Measurements from ENCODE around the gene GRIK5. TPM values are rescaled to one million over a fixed set of nuclear protein-coding genes. Genes with fewer than 3 reads are reported as not detected.
"Not testable (repeated sequence)": the region's sequence is repeated elsewhere in the genome, so short reads cannot be mapped to it uniquely, and the experiment has no call there.

Gene GRIK5
- total RNA-seq, 1 donor, result 22.1 TPM

DNA sequence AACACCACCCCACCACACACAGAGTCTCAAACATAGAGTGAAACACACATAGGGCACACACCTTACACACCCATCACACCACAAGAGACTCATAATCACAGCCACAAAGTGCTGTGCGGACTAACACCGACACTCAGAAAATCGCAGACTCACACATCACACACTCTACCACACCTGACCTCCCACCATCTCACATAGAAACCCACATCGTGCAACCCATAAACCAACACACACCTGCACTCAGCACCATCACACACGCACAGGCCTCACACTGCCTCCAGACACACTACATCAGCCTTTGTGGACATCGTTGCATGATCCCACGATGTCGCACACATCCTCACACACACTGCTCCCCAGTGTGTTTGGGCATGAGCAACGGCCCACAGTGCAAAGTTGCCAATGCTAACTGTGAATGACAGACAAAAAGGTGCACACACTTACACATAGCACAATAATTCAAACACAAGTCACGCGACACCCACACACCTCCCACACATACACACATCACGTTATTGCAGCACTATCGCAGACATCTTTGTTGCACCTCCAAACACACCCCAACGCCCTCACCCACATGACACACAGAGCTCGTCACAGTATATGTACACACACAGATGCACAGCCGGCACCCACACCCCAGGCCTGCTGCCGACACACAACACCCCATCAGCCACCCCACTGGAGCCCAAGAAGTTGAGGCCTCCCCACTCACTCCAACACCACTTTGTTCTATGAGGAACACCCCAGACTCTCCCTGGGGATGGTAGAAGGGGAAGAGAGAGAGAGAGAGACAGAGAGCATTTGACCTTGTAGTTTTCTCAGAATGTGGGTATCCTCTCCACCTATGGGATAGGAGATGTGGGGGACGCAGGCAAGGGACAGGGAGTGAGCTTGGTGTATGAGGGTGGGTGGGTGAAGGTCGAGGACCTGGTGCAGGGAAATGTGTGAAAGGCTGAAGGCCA, 74.7 kb downstream of the GRIK5 start:
- DNase-seq (ENCODE audit: low read depth in 2 of 3, low spot score in 2 of 3), result no peak

DNA sequence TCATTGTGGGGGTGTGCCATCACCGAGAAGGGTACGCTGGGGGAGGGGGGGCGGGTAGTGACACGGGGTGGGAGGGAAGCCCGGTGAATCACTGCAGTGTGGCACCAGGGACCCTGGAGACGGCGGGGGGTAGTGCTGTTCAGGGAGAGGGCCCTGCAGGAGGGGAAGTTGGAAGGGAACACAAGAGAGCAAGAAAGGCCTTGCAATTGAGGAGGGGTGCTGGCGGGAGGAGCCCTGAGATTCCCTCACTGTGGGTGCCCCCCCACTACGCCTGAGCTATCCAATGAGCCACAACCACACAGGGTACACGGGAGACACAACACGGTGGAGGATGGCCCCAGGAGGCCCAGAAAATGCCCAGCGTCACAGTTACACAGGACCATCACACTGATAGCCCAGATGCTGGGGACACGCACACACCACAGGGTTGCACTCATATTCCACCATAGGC, 75.5 kb downstream of the GRIK5 start:
- DNase-seq (ENCODE audit: low read depth in 2 of 3, low spot score in 2 of 3), result peak in 2 of 3 donors; percentile 56 to 73

DNA sequence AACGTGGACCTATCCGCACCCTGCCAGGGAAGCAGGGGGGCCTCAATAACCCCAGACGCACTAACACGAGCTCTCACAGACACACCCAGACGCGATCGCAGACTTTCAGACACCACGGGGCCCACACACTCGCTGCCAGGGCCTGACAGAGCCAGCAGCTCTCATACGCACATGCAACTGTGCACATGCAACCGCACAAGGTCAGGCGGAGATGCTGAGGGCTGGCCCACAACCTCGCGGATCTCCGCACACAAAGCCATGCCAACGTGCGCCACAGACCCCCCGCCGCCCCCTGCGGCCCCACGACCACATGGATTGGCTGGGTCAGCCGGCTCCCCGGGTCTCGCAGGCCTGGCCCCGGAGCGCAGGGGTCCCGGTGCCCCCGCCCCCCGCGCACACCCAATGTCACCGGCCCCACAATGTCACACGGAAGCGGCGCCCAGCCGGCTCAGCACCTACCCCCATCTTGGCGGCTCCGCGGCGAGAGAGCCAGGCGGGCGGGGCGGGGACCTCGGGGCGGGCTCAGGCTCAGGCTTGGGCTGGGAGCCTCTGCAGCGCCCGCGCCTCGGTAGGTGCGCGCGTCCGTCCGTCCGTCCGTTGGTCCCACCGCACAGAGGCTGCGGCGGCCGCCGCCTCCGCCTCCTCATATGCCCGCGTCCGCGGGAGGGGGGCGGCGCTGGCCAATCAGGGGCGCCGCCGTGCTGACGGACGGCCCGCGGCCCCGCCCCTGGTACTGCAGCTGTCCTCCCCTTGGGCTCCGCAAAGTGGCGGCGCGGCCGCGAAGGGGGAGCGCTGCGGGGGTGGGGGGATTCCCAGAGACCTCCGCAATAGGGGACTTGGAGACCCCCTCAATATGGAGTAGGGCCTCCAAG, 76.2 kb downstream of the GRIK5 start, which contains the start of gene ATP1A3:
Gene ATP1A3 (minus strand): TSS at position 619 of the 872 bp plus-strand sequence. CDS start 154 bp downstream, at position 465.
- DNase-seq (ENCODE audit: low read depth in 2 of 3, low spot score in 2 of 3), result peak; percentile 24 to 71 (median 62)

GRCh38 chr19:41991925-41992569, 78.0 kb downstream of the GRIK5 start:
- not testable (repeated sequence) for DNase-seq (ENCODE audit: low read depth in 2 of 3, low spot score in 2 of 3)

DNA sequence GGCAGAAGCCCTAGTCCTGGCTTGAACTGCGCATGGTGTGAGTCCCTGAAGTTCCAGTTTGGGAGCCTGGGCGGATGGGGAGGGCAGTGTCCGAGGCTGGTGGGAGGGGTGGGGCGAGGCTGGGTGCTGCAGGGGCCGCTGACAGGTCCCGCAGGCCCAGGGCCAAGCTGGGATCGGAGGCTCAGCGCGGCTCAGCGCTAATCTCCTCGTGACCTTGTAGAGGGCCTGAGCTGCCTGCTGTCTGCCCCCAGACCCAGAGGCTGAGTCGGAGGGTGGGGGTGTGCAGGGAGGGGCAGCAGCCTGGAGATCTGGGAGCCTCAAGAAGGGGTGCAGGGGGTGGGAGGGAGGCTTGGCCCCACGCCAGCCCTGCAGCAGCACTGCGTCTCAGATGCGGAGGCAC, 79.0 kb downstream of the GRIK5 start:
- no peak for DNase-seq (ENCODE audit: low read depth in 2 of 3, low spot score in 2 of 3)

DNA sequence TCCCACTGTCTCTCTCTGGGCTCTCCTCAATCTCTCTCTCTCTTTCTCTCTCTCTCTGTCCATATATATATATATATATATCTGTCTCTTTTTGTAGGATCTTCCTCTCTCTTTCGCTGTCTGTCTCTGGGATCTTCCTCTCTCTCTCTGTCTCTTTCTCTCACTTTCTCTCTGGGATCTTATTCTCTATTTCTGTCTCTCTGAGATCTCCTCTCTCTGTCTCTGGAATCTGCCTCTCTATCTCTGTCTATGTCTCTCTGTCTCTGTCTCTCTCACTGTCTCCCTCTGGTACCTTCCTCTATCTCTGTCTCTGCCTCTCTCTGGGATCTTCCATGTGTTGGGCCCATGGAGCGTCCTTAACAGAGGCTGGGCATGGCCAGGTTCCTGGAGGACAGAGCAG, 79.4 kb downstream of the GRIK5 start:
- DNase-seq (ENCODE audit: low read depth in 2 of 3, low spot score in 2 of 3), result no peak

- no peak for DNase-seq (ENCODE audit: low read depth in 2 of 3, low spot score in 2 of 3)
Observed at GRCh38 chr19:41990028-41990427, 80.0 kb downstream of the GRIK5 start.

- no peak for DNase-seq (ENCODE audit: low read depth in 2 of 3, low spot score in 2 of 3)
Observed at GRCh38 chr19:41988947-41989346, 81.1 kb downstream of the GRIK5 start.

DNA sequence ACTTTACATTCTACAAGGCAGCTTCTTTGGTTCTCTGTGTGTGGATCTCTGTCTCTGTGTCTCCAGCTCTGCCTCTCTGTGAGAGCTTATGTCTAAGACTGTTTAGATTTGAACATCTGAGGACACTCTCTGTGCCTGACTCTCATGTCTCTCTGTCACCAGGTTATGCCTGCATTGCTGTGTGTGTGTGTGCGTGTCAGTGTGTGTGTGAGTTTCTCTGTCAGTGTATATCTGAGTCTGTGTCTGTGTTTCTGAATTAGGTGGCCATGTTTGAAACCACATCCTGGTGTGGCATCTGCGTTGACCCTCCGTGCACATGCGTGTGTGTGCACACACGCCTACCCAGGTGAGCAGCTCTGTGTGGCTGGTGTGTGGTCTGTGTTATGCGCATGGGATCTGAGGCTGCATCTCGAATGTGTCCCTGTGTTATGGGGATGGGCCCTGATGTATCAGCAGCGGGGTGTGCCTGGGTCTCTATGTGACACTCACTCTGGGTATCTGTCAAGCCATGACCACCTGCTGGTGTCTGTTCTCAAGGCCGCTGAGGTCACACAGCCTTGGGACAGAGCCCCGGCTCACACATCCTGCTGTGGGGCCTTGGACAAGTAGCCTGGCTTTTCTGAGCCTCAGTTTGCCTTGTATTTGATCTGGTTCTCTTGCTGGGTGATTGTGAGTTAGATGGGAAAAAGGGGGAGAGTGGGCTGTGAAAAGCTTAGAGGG, 82.7 kb downstream of the GRIK5 start:
- no peak for DNase-seq (ENCODE audit: low read depth in 2 of 3, low spot score in 2 of 3)

GRCh38 chr19:41984961-41985360, 85.0 kb downstream of the GRIK5 start:
- DNase-seq (ENCODE audit: low read depth in 2 of 3, low spot score in 2 of 3), result no peak

GRCh38 chr19:41981724-41982123, 88.3 kb downstream of the GRIK5 start:
- no peak for DNase-seq (ENCODE audit: low read depth in 2 of 3, low spot score in 2 of 3)

GRCh38 chr19:41978470-41978869, 91.5 kb downstream of the GRIK5 start:
- DNase-seq (ENCODE audit: low read depth in 2 of 3, low spot score in 2 of 3), result no peak

GRCh38 chr19:41977916-41978315, 92.1 kb downstream of the GRIK5 start:
- no peak for DNase-seq (ENCODE audit: low read depth in 2 of 3, low spot score in 2 of 3)

DNA sequence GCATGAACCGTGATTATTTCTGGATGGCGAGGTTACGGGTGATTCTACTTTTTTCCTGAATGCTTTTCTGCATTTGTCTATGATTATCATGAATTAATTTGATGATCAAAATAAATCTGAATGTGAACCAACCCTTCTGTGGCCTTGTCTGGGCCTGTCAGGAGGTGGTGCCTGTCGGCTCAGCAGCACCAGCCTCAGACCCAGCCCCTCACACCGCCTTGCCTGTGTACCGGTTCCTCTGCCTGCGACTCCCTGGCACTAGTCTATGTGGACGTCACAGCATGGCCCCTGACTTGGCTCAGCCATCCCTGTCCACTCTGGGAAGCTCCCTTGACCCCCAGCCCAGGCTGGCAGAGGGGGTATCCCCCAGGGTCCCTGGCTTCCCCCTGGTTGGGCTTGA, 95.4 kb downstream of the GRIK5 start:
- no peak for DNase-seq (ENCODE audit: low read depth in 2 of 3, low spot score in 2 of 3)

DNA sequence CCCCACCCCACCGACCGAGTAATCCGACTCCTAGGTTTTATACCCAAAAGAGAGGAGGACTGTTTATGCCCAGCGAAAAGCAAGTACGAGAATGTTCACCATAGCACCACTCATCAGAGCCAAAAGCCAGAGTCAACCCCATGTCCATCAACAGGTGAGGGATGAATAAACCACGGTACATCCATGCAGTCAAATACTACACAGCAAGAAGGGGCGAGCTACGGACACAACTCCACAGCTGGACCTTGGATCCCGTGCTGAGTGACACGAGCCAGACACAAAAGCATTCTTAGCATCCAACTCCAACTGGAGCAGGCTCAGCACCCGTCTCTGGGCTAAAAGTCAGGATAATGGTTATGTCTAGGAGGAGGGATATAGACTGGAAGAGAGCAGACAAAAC, 98.6 kb downstream of the GRIK5 start:
- DNase-seq (ENCODE audit: low read depth in 2 of 3, low spot score in 2 of 3), result no peak

GRCh38 chr19:41969772-41970458, 100.1 kb downstream of the GRIK5 start:
- DNase-seq (ENCODE audit: low read depth in 2 of 3, low spot score in 2 of 3), result no peak

GRCh38 chr19:41968751-41969595, 101.0 kb downstream of the GRIK5 start:
- no peak for DNase-seq (ENCODE audit: low read depth in 2 of 3, low spot score in 2 of 3)

- DNase-seq (ENCODE audit: low read depth in 2 of 3, low spot score in 2 of 3), result peak in 2 of 3 donors; percentile 67 to 86
Observed at GRCh38 chr19:41967054-41967783, 102.8 kb downstream of the GRIK5 start.

All from hematopoietic multipotent progenitor cell (in vitro differentiated cells).